Fibroblast of the aortic adventitia (primary cell): ENCODE results near the gene TTC34. TPM values are rescaled to one million over a fixed set of nuclear protein-coding genes. Genes with fewer than 3 reads are reported as not detected.

Experiments used
- DNase-seq: peaks from one replicate; pipeline ENCODE4 v3.0.0-alpha.2; 2010; ENCODE audit warnings: low read depth
- H3K4me3 ChIP-seq: 2 replicates; pipeline ENCODE4 v1.5.1; 2011; ENCODE audit warnings: low read depth, mild to moderate bottlenecking, control low read depth, low read length, moderate library complexity
- total RNA-seq: library from RNA; depleted of rRNA; stranded (reverse); fragments of >200 nt; gene quantifications from 2 replicates; pipeline ENCODE4 v1.2.3, GENCODE V29; 2012; ENCODE audit warnings: low replicate concordance
- TF ChIP-seq, protein P1 (sequence below): IDR thresholded peaks from 2 replicates; pipeline ENCODE4 v1.5.1; 2011; ENCODE audit warnings: mild to moderate bottlenecking, low read length, control low read depth, inconsistent platforms; ENCODE audit not compliant: insufficient read depth

Gene TTC34
- total RNA-seq, 1 donor = 0.27 TPM

GRCh38 chr1:2640626-2641025 is 160.9 kb downstream of the TTC34 start:
- TF ChIP-seq, protein P1, sequence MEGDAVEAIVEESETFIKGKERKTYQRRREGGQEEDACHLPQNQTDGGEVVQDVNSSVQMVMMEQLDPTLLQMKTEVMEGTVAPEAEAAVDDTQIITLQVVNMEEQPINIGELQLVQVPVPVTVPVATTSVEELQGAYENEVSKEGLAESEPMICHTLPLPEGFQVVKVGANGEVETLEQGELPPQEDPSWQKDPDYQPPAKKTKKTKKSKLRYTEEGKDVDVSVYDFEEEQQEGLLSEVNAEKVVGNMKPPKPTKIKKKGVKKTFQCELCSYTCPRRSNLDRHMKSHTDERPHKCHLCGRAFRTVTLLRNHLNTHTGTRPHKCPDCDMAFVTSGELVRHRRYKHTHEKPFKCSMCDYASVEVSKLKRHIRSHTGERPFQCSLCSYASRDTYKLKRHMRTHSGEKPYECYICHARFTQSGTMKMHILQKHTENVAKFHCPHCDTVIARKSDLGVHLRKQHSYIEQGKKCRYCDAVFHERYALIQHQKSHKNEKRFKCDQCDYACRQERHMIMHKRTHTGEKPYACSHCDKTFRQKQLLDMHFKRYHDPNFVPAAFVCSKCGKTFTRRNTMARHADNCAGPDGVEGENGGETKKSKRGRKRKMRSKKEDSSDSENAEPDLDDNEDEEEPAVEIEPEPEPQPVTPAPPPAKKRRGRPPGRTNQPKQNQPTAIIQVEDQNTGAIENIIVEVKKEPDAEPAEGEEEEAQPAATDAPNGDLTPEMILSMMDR = no peak
- no peak for DNase-seq
- H3K4me3 ChIP-seq = no peak overlapping the region

DNA sequence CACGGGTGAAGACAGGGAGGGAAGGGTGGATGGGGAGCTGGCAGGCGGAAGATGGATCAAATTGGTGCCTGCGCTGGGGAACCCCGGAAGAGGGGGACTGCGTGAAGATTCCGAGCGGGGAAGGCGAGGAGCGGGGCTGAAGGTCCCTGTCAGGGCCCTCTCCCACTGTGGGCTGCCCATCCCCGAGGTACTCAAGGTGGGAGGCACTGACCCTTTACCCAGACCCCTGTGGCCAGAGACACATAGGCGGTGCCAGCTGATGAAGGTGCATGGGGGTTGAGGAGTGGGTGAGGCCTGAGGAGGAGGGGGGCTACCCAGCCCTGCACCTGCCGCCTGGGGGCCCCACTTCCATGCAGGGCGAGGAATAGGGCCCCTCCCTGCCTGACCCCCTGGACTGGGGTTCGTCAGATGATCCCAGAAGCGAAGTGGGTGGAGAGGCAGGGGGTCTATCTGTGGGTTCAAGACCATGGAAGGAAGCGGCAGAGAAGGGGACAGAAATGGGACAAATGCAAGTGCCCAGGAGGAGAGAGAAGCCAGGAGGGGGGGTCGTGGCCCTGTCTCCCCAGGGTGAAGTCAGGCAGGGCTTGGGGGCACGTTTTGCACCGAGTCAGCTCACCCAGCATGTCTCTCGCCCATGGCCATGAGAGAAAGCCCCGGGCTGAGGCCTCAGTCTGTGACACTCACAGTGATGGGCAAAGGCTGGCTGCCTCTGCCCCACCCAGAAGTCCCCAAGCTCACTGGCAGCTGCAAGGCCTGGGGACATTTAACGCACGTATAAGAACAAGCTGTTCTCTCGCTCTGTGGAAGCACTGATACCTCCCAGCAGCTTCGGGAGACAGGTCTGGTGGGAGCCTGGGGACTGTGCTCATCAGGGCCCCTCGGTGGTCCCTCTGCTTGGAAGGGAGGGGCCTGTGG is 161.6 kb downstream of the TTC34 start:
- no peak overlapping the region for H3K4me3 ChIP-seq
- TF ChIP-seq, protein P1 = no peak
- DNase-seq = no peak

DNA sequence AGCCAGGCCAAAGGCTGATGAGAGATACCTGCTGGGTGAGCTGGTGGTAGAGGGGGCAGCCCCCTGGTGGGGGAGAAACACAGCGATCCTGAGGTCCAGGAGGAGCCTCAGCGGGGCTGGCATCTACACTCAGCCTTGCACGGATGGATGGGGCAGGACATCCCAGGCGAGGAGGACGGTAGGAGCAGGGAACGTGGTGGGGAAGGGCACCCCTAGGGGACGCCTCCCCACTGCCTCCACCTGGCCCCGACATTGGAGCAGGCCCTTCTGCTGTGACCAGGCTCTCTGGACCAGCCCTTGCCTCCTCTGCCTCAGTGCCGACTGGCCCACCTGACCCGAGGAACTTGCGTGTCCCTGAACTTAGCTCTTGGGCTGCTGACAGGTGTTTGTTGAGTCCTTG is 162.3 kb downstream of the TTC34 start:
- TF ChIP-seq, protein P1 = no peak
- no peak overlapping the region for H3K4me3 ChIP-seq
- no peak for DNase-seq

GRCh38 chr1:2638466-2639115 is 162.9 kb downstream of the TTC34 start:
- DNase-seq = no peak
- no peak overlapping the region for H3K4me3 ChIP-seq
- TF ChIP-seq, protein P1 = no peak

- TF ChIP-seq, protein P1 = no peak
- no peak for DNase-seq
- H3K4me3 ChIP-seq = no peak overlapping the region
Measured at GRCh38 chr1:2637442-2638145, 163.9 kb downstream of the TTC34 start.

GRCh38 chr1:2636733-2637132 is 164.8 kb downstream of the TTC34 start:
- H3K4me3 ChIP-seq = no peak overlapping the region
- TF ChIP-seq, protein P1 = no peak
- DNase-seq = no peak
